CD4-positive, CD25-positive, alpha-beta regulatory T cell (primary cell): ENCODE data around the gene TRPC4AP. TPM values are rescaled to one million over a fixed set of nuclear protein-coding genes. Genes with fewer than 3 reads are reported as not detected.

Experiments
- ATAC-seq, 2 donors: fragments of 150-1000 bp; cut with Tn5 transposase; one replicate each; pipeline ENCODE4 v1.10.0; 2021; ENCODE audit warnings: low read depth in 2 of 2, moderate number of reproducible peaks in 2 of 2, moderate library complexity in 1 of 2
- DNase-seq, 3 donors: peaks; one replicate each; pipeline versions ENCODE4 v3.0.0 to v3.0.0-alpha.2; 2012 to 2022; ENCODE audit warnings: mixed read lengths in 1 of 3
- H3K27ac ChIP-seq: one replicate; pipeline ENCODE4 v1.7.0; 2013; ENCODE audit warnings: mild to moderate bottlenecking, low read length; ENCODE audit not compliant: insufficient read depth, poor library complexity, severe bottlenecking
- H3K27me3 ChIP-seq: one replicate; pipeline ENCODE4 v1.7.0; 2013; ENCODE audit warnings: low read length; ENCODE audit not compliant: control insufficient read depth, insufficient read depth
- H3K36me3 ChIP-seq: one replicate; pipeline ENCODE4 v1.7.0; 2013; ENCODE audit warnings: mild to moderate bottlenecking, low read length, moderate library complexity; ENCODE audit not compliant: control insufficient read depth, insufficient read depth
- H3K4me1 ChIP-seq: 2 replicates; pipeline ENCODE4 v1.7.0; 2013; ENCODE audit warnings: mild to moderate bottlenecking, low read length; ENCODE audit not compliant: insufficient read depth, control insufficient read depth, poor library complexity, severe bottlenecking
- H3K4me3 ChIP-seq: one replicate; pipeline ENCODE4 v1.7.0; 2013; ENCODE audit warnings: low read depth, mild to moderate bottlenecking, low read length, moderate library complexity
- H3K9me3 ChIP-seq, 2 experiments: 1 replicate in 1 of 2; 2 replicates in 1 of 2; pipeline ENCODE4 v1.7.0; 2013; ENCODE audit warnings: low read length in 2 of 2, mild to moderate bottlenecking in 1 of 2, moderate library complexity in 1 of 2; ENCODE audit not compliant: control insufficient read depth in 2 of 2
- H3K27ac Mint-ChIP-seq, 3 donors: one replicate each; pipeline ENCODE4 v1.8.0; 2020 to 2022; ENCODE audit warnings: mild to moderate bottlenecking in 3 of 3, mixed read lengths in 3 of 3, moderate library complexity in 2 of 3
- H3K27me3 Mint-ChIP-seq: one replicate; pipeline ENCODE4 v1.8.0; 2022; ENCODE audit warnings: mild to moderate bottlenecking, mixed read lengths
- H3K36me3 Mint-ChIP-seq: one replicate; pipeline ENCODE4 v1.8.0; 2020; ENCODE audit warnings: mixed read lengths
- H3K4me1 Mint-ChIP-seq, 4 donors: one replicate each; pipeline ENCODE4 v1.8.0; 2020 to 2022; ENCODE audit warnings: mixed read lengths in 4 of 4, mild to moderate bottlenecking in 1 of 4
- H3K4me3 Mint-ChIP-seq, 4 donors: one replicate each; pipeline ENCODE4 v1.8.0; 2020 to 2022; ENCODE audit warnings: mild to moderate bottlenecking in 4 of 4, mixed read lengths in 4 of 4, moderate library complexity in 3 of 4
- H3K9me3 Mint-ChIP-seq, 7 donors: one replicate each; pipeline ENCODE4 v1.8.0; 2020 to 2022; ENCODE audit warnings: mixed read lengths in 7 of 7, mild to moderate bottlenecking in 3 of 7, moderate library complexity in 2 of 7
- polyA plus RNA-seq, 4 donors: library from polyadenylated mRNA; unstranded; fragments of 300-500 nt; fragmentation: Illumina TruSeq; gene quantifications; one replicate each; pipeline ENCODE4 v1.2.3, GENCODE V29; 2021
- total RNA-seq: library from RNA; stranded (reverse); gene quantifications from one replicate; pipeline ENCODE4 v1.2.3, GENCODE V29; 2022

The TRPC4AP gene
- total and polyA plus RNA-seq, 5 donors from 2014 or later: 58.7 to 76.4 (median 61.2) TPM

DNA sequence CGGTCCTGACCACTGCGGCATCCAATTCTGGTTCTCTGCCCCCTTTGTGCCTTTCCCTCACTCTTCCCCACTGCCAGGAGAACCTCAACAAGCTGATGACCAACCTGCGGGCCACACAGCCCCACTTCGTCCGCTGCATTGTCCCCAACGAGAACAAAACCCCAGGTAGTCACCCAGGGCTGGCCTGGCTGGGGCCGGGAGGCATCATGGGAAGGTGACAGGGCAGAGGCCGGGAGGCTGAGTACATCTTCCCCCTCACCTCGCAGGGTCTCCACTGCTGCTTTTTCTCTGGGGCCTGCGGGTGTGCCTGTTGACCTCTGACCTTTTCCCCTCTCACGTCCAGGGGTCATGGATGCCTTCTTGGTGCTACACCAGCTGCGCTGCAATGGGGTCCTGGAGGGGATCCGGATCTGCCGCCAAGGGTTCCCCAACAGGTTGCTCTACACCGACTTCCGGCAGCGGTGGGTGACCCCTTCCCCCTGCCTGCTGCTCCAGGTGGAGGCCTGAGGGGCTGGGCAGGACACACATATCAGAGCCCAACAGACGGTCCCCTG is 101.9 kb downstream of the TRPC4AP start:
- no peak overlapping the region for H3K4me3 ChIP-seq
- H3K36me3 Mint-ChIP-seq: peaks cover under 1% of the 10 kb centered on the region

DNA sequence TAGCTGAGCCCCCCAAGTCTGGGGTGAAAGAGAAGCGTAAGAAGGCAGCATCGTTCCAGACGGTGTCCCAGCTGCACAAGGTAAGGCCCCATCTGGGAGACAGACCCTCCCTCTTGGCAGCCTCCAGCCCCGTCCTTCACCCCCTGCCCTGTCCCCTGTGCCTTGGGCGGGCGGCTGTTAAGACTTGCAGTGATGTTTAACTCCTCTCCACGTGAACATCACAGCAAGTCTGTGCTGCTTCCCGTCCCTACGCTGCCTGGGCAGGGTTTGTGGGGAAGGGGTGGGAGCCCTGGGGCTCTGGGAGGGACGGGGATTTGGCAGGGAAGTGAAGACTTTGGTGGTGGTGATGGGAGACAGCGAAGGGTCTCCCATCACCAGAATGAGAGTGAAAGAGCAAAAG is 102.4 kb downstream of the TRPC4AP start:
- no peaks in the 10 kb centered on the region for H3K4me1 ChIP-seq
- H3K4me1 Mint-ChIP-seq: peaks cover 0 to 4% (median 0%) of the 10 kb centered on the region in 4 donors
- no peak overlapping the region for H3K4me3 Mint-ChIP-seq
- no peaks in the 10 kb centered on the region for H3K27me3 Mint-ChIP-seq
- H3K27me3 ChIP-seq: no peaks in the 10 kb centered on the region
- H3K36me3 Mint-ChIP-seq: no peaks in the 10 kb centered on the region
- no peaks in the 10 kb centered on the region for H3K9me3 Mint-ChIP-seq
- H3K27ac ChIP-seq: no peak overlapping the region
- no peak overlapping the region for H3K27ac Mint-ChIP-seq
- H3K9me3 ChIP-seq: no peaks in the 10 kb centered on the region
- H3K4me3 ChIP-seq: no peak overlapping the region
- ATAC-seq (no peak), DNase-seq (no peak)
- H3K36me3 ChIP-seq: peaks cover 7% of the 10 kb centered on the region

More for the DNA sequence above, 101.9 kb downstream of the TRPC4AP start:
- Histone ChIP-seq H3K36me3 (peaks cover 7% of the 10 kb centered on the region), H3K4me1 (no peaks in the 10 kb centered on the region), H3K27ac (no peak overlapping the region), H3K27me3 (no peaks in the 10 kb centered on the region), H3K9me3 (no peaks in the 10 kb centered on the region)
- peak overlapping the region in 1 of 3 donors; percentile 20 for H3K27ac Mint-ChIP-seq
- no peaks in the 10 kb centered on the region for H3K9me3 Mint-ChIP-seq
- H3K27me3 Mint-ChIP-seq: no peaks in the 10 kb centered on the region
- no peak for ATAC-seq
- H3K4me1 Mint-ChIP-seq: peaks cover 0 to 2% (median 0%) of the 10 kb centered on the region in 4 donors
- DNase-seq: no peak
- H3K4me3 Mint-ChIP-seq: no peak overlapping the region

DNA sequence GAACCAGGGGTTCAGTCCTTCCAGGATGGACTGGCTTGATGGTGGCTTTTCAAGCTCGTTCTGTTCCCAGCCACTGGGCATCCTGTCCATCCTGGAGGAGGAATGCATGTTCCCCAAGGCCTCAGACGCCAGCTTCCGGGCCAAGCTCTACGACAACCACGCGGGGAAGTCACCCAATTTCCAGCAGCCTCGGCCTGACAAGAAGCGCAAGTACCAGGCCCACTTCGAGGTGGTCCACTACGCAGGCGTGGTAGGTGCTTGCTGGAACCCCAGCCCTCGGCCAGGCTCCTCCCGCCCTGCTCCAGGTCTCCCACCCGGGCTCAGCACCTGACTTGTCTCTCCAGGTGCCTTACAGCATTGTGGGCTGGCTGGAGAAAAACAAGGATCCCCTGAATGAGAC is 102.9 kb downstream of the TRPC4AP start:
- no peak overlapping the region for H3K27ac ChIP-seq
- H3K9me3 ChIP-seq: no peaks in the 10 kb centered on the region
- Mint-ChIP-seq H3K4me1 (peaks cover 0 to 4% (median 0%) of the 10 kb centered on the region in 4 donors), H3K27ac (peak overlapping the region in 1 of 3 donors; percentile 38), H3K4me3 (no peak overlapping the region), H3K9me3 (no peaks in the 10 kb centered on the region), H3K36me3 (no peaks in the 10 kb centered on the region), H3K27me3 (no peaks in the 10 kb centered on the region)
- H3K36me3 ChIP-seq: peaks cover 7% of the 10 kb centered on the region
- no peaks in the 10 kb centered on the region for H3K27me3 ChIP-seq
- DNase-seq: no peak
- no peak overlapping the region for H3K4me3 ChIP-seq
- no peak for ATAC-seq
- H3K4me1 ChIP-seq: no peaks in the 10 kb centered on the region

DNA sequence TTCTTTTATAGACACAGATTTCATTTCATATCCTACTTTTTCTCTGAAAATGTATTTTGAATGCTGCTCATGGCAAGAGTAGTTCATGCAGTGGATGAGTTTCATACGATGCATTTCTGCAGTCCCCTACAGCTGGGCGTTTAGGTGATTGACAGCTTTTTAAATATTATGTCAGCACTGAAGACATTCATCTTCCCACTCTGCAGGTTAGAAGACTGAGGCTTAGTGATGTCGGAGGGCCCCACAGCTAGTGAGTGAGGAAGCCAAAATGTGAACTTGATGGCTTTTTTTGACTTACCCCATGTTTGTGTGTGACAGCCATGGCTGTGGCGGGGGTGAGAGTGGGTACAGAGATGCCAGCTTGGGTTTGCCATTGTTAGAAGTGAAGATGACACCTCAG is 103.5 kb downstream of the TRPC4AP start:
- H3K27ac Mint-ChIP-seq: peak overlapping the region in 1 of 3 donors; percentile 14
- H3K36me3 ChIP-seq: peaks cover 2% of the 10 kb centered on the region
- H3K9me3 ChIP-seq: no peaks in the 10 kb centered on the region
- H3K9me3 Mint-ChIP-seq: no peaks in the 10 kb centered on the region
- H3K27me3 Mint-ChIP-seq: peaks cover under 1% of the 10 kb centered on the region
- H3K36me3 Mint-ChIP-seq: no peaks in the 10 kb centered on the region
- H3K4me1 Mint-ChIP-seq: peaks cover 0 to 4% (median 0%) of the 10 kb centered on the region in 4 donors
- H3K27ac ChIP-seq: no peak overlapping the region
- H3K4me3 Mint-ChIP-seq: no peak overlapping the region
- no peak overlapping the region for H3K4me3 ChIP-seq
- no peaks in the 10 kb centered on the region for H3K27me3 ChIP-seq
- H3K4me1 ChIP-seq: no peaks in the 10 kb centered on the region
- ATAC-seq: no peak
- DNase-seq: no peak

DNA sequence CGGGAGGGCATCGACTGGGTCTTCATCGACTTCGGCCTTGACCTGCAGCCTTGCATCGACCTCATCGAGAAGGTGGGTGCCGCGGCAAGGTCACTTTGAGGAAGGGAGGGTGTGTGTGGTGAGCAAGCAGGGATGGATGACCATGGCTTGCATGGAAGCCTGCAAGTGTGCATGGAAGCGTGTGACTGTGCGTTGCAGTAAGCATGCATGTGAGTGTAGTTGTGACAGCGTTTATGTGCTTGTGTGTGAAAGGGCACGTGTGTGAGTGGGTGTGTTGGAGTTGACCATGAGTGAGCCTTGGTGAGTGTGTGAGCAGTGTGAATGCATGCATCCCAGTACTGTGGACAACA is 104.4 kb downstream of the TRPC4AP start:
- no peaks in the 10 kb centered on the region for H3K27me3 ChIP-seq
- H3K9me3 Mint-ChIP-seq: no peaks in the 10 kb centered on the region
- DNase-seq: no peak
- H3K27me3 Mint-ChIP-seq: peaks cover 7% of the 10 kb centered on the region
- no peak overlapping the region for H3K4me3 Mint-ChIP-seq
- H3K36me3 Mint-ChIP-seq: no peaks in the 10 kb centered on the region
- H3K27ac ChIP-seq: no peak overlapping the region
- peaks cover 2% of the 10 kb centered on the region for H3K36me3 ChIP-seq
- no peak for ATAC-seq
- H3K4me1 Mint-ChIP-seq: peaks cover 0 to 5% (median 0%) of the 10 kb centered on the region in 4 donors
- H3K4me3 ChIP-seq: no peak overlapping the region
- H3K4me1 ChIP-seq: no peaks in the 10 kb centered on the region
- H3K27ac Mint-ChIP-seq: peak overlapping the region in 2 of 3 donors; percentile 16 to 26
- H3K9me3 ChIP-seq: no peaks in the 10 kb centered on the region

DNA sequence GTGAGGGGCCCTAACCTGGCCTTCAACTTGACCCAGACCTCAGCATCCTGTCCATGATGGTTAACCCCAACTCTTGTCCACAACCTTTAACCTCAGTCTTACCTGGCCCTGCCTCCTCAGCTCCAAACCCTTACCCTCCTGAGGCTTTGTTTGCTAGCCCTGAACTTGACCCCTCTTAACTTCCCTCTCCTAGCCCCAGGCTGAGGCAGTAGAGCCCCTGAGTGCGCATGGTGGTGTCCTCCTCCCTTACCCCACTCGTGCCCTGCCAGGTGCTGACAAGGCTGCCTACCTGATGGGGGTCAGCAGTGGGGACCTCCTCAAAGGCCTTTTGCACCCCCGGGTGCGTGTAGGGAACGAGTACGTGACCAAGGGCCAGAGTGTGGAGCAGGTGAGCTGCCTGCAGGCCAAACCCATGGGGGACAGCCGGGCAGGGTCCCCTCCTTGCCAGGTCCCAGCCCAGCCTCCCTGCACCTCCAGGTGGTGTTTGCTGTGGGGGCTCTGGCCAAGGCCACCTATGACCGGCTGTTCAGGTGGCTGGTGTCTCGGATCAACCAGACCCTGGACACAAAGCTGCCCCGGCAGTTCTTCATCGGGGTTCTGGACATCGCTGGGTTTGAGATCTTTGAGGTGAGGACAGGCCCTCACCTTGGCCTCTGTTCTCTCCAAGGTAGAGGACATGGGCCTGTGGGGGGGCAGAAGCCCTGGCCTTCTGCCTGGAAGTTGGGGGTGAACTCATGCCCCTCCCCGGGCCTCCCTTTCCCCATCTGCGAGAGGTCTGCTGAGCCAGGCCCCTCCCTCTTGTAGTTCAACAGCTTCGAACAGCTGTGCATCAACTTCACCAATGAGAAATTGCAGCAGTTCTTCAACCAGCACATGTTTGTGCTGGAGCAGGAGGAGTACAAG is 105.1 kb downstream of the TRPC4AP start:
- Mint-ChIP-seq H3K27ac (peak overlapping the region in 2 of 3 donors; percentile 16 to 26), H3K9me3 (no peaks in the 10 kb centered on the region), H3K4me1 (peaks cover 0 to 6% (median 0%) of the 10 kb centered on the region in 4 donors), H3K27me3 (peaks cover 12% of the 10 kb centered on the region), H3K4me3 (no peak overlapping the region), H3K36me3 (no peaks in the 10 kb centered on the region)
- Histone ChIP-seq H3K27ac (no peak overlapping the region), H3K27me3 (no peaks in the 10 kb centered on the region), H3K9me3 (no peaks in the 10 kb centered on the region), H3K4me1 (no peaks in the 10 kb centered on the region), H3K4me3 (no peak overlapping the region), H3K36me3 (peaks cover 2% of the 10 kb centered on the region)
- DNase-seq (no peak), ATAC-seq (no peak)

DNA sequence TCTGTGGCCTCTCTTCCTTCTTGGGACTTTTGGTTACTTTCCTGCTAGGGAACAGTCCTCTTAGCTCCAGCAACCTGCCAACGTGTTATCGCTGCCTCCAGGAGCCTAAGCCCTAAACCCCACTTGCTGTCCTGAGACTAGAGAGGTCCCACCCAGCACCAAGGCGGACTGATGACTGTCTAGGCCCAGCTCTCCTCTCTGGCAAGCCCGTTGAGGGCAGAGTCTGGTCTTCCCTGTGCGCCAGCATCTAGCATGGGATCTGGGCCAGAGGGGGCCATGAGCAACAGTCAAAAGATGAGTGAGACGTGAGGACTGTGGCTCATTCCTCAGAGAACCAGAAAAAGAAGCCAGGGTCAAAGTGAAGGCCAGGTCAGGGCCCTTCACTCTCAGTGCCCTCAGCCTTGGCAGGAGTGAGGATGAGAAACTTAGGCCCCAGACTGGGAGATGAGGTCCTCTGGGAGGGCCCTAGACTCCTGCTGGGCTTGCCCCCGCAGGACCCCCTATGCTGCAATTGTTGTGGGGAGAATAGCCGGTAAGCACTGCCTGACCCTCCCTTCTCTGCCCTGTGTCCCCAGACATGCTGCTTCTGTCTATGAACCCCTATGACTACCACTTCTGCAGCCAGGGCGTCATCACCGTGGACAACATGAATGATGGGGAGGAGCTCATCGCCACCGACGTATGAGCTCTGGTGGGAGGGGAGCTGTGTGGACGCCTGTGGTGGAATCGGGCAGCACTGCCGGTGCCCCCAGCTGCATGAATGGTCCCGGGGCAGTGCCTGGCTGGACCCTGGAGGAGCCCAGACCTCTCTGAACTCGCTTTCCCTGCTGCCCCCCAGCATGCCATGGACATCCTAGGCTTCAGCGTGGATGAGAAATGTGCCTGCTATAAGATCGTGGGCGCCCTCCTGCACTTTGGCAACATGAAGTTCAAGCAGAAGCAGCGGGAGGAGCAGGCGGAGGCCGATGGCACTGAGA is 106.0 kb downstream of the TRPC4AP start:
- peaks cover under 1% of the 10 kb centered on the region for H3K36me3 ChIP-seq
- Mint-ChIP-seq H3K4me1 (peaks cover 0 to 6% (median 0%) of the 10 kb centered on the region in 4 donors), H3K27ac (peak overlapping the region in 1 of 3 donors; percentile 55), H3K27me3 (peaks cover 19% of the 10 kb centered on the region), H3K9me3 (no peaks in the 10 kb centered on the region), H3K36me3 (no peaks in the 10 kb centered on the region), H3K4me3 (no peak overlapping the region)
- H3K4me3 ChIP-seq: no peak overlapping the region
- ATAC-seq (no peak), DNase-seq (no peak)
- H3K9me3 ChIP-seq: no peaks in the 10 kb centered on the region
- H3K27ac ChIP-seq: no peak overlapping the region
- H3K4me1 ChIP-seq: no peaks in the 10 kb centered on the region
- no peaks in the 10 kb centered on the region for H3K27me3 ChIP-seq
